KBM-7 (cell line): ENCODE data around the gene COL18A1.

Source experiments
- DNase-seq: peaks from one replicate; pipeline ENCODE4 v3.0.0-alpha.2; 2015
- in situ Hi-C: fragments of 300-500 bp; cut with MboI; formaldehyde crosslinking; loops from 2 replicates; pipeline ENCODE4 v1.14.3; 2020; ENCODE audit warnings: low sequenced_read_pairs, low pct_unique_long_range_greater_than_20kb, mixed read lengths

The COL18A1 gene

DNA sequence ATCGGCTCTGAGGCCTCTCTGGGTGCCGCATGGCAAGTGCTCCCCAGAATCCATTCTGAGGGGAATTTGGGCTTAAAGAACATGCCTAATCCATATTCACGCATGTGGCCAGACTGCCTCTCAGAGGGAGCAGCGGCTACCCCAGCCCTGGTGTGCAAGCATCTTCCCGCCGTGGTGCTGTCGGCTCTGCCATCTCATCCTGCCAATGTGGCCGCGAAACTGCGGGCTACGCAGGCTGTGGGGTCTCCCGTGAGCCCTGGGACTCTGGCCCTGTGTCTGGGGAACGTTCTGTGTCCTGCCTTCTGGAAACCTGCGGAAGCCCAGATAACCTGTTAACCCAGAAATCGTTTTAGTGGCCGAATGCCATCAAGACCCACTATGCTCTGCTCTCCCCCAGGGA lies 76.6 kb downstream of the COL18A1 start:
- in situ Hi-C loops, result no loop called here
- DNase-seq, result no peak

DNA sequence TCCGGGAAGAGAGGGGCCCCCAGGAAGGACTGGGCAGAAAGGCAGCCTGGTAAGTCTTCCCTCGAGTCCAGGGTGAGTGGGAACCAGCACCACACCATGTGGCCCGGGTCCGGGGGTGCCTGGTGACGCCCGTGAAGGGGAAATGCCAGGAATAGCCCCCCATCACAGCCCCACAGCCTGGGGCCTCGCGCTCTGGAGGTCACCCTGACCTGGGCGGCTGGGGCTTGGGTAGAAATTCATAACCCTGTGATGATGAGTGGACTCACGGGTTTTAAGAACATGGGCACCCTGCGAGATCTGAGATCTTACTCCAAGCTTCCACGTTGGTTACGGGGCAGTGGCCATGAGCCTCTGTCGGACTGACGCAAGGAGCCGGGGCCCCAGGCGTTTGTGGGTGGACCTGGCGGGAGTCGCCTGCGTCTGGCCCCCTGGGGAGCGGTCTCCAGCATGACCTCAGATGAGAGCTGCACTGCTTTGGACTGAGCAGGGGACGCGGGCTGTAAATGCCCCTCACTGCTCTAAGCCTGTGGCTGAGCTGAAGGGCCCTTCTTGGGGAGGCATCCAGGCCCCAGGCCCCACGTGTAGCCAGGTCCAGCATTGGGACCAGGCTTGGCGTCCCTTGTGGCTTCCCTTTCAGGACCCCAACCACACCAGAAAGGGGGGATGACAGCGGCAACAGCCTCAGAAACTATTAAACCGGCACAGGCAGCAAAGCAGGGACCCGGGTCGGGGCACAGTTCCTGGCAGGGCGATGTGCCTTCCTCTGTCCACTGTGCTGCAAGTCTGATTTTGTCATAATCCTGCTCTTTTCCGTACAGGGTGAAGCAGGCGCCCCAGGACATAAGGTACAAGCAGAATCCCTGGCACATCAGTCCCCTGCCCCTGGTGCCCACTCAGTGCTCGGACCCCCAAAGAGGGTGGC lies 77.3 kb downstream of the COL18A1 start:
- no peak for DNase-seq
- in situ Hi-C loops, result no loop called here

- DNase-seq, result peak; percentile 51
- in situ Hi-C loops, result no loop called here
Observed at GRCh38 chr21:45482899-45483821, 78.2 kb downstream of the COL18A1 start.

DNA sequence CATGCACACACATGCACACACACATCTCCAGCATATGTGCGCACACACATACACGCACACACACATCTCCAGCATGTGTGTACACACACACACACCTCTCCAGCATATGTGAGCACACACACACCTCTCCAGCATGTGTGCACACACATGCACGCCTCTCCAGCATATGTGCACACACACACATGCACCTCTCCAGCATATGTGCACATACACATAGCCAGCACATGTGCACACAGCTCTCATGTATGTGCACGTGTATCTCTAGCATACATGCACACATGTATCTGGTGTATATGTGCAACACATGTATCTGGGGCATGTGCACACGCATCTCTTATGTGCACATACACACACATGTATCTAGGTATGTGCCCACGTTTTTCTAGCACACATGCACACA lies 79.4 kb downstream of the COL18A1 start:
- no peak for DNase-seq
- in situ Hi-C loops, result no loop called here

DNA sequence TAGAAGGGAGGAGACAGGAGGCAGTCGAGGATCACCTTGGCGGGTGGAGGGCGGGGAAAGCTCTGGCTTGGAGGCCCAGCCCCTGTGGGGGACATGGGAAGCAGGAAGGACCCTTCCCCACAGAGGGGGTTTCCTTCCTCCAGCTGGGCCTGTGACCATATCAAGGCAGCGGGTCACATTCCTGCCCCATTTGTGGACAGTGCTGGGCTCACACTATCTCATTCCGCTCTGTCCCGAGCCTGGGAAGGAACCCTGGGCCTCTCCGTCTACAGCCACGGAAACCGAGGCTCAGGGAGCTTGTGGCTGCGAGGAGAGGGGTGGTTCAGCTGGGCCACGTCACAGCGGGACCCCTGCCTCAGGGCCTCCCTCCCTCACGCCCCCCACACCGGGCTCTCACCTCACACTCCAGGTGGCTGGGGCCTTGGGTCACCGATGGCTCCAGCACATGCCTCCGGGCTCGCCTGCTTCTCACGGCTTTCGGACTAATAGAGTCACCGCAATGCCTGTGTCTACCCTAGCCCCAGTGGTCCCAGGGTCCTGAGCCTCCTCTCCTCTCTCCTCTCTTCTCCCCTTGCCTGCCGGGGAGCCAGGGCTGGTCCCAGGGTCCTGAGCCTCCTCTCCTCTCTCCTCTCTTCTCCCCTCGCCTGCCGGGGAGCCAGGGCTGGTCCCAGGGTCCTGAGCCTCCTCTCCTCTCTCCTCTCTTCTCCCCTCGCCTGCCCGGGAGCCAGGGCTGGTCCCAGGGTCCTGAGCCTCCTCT lies 80.9 kb downstream of the COL18A1 start:
- in situ Hi-C loops, result no loop called here
- no peak for DNase-seq

GRCh38 chr21:45486443-45487160 lies 81.6 kb downstream of the COL18A1 start:
- in situ Hi-C loops, result no loop called here
- DNase-seq, result no peak

GRCh38 chr21:45487161-45487806 lies 82.3 kb downstream of the COL18A1 start:
- in situ Hi-C loops, result no loop called here
- no peak for DNase-seq

GRCh38 chr21:45487891-45488600 lies 83.1 kb downstream of the COL18A1 start:
- DNase-seq, result no peak
- in situ Hi-C loops, result no loop called here

GRCh38 chr21:45488931-45489721 lies 84.2 kb downstream of the COL18A1 start:
- in situ Hi-C loops, result no loop called here
- no peak for DNase-seq

DNA sequence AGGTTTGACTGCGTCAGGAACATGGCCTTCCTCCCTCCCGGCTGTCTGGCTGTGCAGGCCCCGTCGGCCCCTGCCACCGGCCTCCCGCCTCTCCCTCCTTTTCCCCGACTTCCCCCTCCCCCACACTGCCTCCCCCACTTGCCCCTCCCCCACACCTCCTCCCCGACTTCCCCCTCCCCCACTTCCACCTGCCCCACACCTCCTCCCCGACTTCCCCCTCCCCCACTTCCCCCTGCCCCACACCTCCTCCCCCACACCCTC lies 84.7 kb downstream of the COL18A1 start:
- in situ Hi-C loops, result no loop called here
- no peak for DNase-seq

GRCh38 chr21:45490049-45490731 lies 85.2 kb downstream of the COL18A1 start:
- in situ Hi-C loops, result no loop called here

DNA sequence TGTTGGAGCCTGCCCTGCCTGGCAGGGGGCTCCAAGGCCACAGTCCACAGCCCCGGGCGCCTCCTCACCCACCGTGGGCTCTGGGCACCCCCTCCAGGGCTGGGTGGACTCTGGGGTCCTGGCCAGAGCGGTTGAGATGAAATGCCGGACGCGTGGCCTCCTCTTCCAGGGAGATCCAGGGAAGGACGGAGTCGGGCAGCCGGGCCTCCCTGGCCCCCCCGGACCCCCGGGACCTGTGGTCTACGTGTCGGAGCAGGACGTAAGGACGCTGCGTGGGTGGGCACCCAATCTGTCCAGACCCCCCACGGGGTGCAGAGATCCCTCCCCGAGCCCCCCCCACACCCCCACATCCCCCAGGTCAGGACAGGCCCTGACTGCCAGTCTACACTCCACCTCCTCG lies 86.1 kb downstream of the COL18A1 start:
- no peak for DNase-seq
- in situ Hi-C loops, result no loop called here

More at GRCh38 chr21:45490049-45490731, 85.2 kb downstream of the COL18A1 start:
- no peak for DNase-seq

- in situ Hi-C loops, result no loop called here
- no peak for DNase-seq
Observed at GRCh38 chr21:45491623-45492022, 86.7 kb downstream of the COL18A1 start.

DNA sequence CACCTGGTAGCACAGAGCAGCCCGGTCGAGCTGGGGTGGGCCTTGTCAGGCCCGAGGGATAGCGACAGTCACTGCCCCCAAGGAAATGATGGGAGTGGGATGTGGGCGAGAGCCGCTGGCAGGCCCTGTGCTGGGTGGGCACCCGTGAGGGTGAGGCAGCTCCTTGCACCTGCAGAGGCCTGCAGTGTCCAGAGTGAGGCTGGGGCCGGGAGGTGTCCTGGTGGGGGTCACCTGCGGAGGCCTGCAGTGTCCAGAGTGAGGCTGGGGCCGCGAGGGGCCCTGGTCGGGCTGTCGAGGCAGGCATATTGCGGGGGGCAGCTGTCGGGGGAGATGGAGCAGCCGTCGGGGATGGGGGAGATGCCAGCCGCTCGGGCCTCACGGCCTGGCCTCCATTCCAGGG lies 87.8 kb downstream of the COL18A1 start:
- DNase-seq, result no peak
- in situ Hi-C loops, result no loop called here

DNA sequence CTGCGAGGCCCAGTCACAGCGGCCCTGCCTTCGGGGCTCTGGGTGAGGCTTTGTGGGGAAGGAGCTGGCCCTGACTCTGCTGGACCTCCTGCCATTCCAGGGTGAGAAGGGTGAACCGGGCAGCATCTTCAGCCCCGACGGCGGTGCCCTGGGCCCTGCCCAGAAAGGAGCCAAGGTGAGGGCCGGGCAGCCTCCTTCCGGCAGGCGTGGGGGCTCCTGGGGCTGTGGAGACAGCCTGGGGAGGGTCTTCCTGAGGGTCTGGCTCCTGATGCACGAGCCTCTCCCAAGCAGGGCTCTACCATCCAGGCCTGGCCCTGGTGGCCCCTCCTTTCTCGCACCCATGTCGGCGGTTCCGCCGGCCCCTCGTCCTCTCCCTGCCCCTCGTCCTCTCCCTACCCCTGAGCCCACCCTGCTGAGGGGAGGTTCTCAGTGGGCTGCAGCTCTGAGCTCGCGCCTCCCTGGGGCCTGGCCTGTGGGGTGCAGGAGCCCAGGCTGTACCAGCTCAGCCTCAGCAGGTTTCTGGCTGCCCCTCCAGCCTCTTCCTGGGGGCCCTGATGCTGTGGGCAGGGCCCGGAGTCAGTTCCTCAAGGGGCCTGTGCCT lies 88.5 kb downstream of the COL18A1 start:
- no peak for DNase-seq
- in situ Hi-C loops, result no loop called here

DNA sequence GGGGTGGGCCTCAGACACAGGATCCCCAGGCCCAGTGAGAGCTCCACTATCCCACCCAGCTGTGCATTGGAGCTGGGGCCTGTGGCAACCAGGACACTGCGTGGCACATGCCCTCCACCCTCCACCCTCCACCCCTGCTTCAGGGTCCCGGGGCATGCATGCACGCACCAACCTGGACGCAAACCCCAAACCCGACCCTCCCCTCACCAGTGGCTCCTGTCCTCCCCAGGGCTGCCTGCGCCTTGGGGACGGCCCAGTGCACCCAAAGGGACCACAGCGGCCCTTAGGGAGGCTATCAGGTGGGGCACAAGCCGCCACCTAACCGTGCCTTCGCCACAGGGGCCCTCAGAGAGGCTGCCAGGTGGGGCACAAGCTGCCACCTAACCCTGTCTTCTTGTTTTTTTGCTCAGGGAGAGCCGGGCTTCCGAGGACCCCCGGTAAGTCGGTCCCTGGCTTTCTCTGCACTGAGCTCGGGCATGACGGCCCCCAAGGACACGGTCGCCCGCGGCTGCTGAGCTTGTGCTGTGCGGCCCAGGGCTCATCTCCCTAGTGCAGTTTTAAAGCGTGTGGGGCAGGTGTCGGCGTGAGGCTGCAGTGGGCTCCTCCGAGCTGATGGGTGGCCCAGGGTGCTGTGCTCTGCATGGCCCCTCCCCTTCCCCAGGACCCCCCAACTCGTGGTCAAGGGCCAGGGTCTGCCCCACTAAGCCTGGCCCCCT lies 89.3 kb downstream of the COL18A1 start:
- DNase-seq, result no peak
- in situ Hi-C loops, result no loop called here
